COR-L47 (cell line): Measurements from ENCODE around the gene HEPN1.

Experiments used
- DNase-seq: peaks from one replicate; lab custom pipeline; 2025; lab: John Stamatoyannopoulos, UW

The HEPN1 gene

GRCh38 chr11:124918950-124919349 lies at the start of gene HEPN1:
Gene HEPN1 (plus strand): TSS chr11:124919250.
- no peak for DNase-seq

- no peak for DNase-seq
Observed at GRCh38 chr11:124869331-124869730, 49.7 kb upstream of the HEPN1 start.

GRCh38 chr11:124869856-124870387 lies 49.1 kb upstream of the HEPN1 start:
- DNase-seq = no peak

GRCh38 chr11:124870430-124870829 lies 48.6 kb upstream of the HEPN1 start:
- no peak for DNase-seq

GRCh38 chr11:124872280-124872679 lies 46.8 kb upstream of the HEPN1 start:
- DNase-seq = no peak

GRCh38 chr11:124872741-124873140 lies 46.3 kb upstream of the HEPN1 start:
- no peak for DNase-seq

- DNase-seq = no peak
Observed at GRCh38 chr11:124873951-124874350, 45.1 kb upstream of the HEPN1 start.

GRCh38 chr11:124874571-124875255 lies 44.3 kb upstream of the HEPN1 start:
- DNase-seq = no peak

- no peak for DNase-seq
Observed at GRCh38 chr11:124875401-124875800, 43.6 kb upstream of the HEPN1 start.

GRCh38 chr11:124875943-124876817 lies 42.9 kb upstream of the HEPN1 start:
- peak; percentile 24 for DNase-seq

GRCh38 chr11:124876818-124877630 lies 42.0 kb upstream of the HEPN1 start:
- DNase-seq = no peak

- DNase-seq = no peak
Observed at GRCh38 chr11:124877631-124877909, 41.5 kb upstream of the HEPN1 start.

GRCh38 chr11:124877910-124878758 lies 40.9 kb upstream of the HEPN1 start:
- no peak for DNase-seq

- DNase-seq = no peak
Observed at GRCh38 chr11:124878759-124879492, 40.1 kb upstream of the HEPN1 start.

GRCh38 chr11:124879493-124880289 lies 39.4 kb upstream of the HEPN1 start:
- DNase-seq = no peak

GRCh38 chr11:124880290-124880611 lies 38.8 kb upstream of the HEPN1 start:
- no peak for DNase-seq

- no peak for DNase-seq
Observed at GRCh38 chr11:124880958-124881357, 38.1 kb upstream of the HEPN1 start.

- no peak for DNase-seq
Observed at GRCh38 chr11:124882339-124883071, 36.5 kb upstream of the HEPN1 start.

- DNase-seq = no peak
Observed at GRCh38 chr11:124884340-124884739, 34.7 kb upstream of the HEPN1 start.
